ENCODE measurements around the gene KRTAP12-3. TPM values are rescaled to one million over a fixed set of nuclear protein-coding genes. Genes with fewer than 3 reads are reported as not detected.

The KRTAP12-3 gene
- total and polyA plus RNA-seq, 9 of the 15 experiments (the other 6 are each of a cell fraction or from before 2014, with no cell fraction given): not detected

- Histone ChIP-seq H3K4me1 (replicated peaks in 1 of 2; ENCODE audit: control insufficient read depth in 2 of 2, insufficient read depth in 2 of 2, low read length in 2 of 2) (peaks cover 0 to 6% of the 10 kb centered on the region in 2 experiments; a peak in 2 of 5 replicates), H3K27ac (ENCODE audit: extremely low read depth, low read depth, low read length) (no peak overlapping the region), H2AFZ (ENCODE audit: low read depth, low read length) (no peak overlapping the region), H3K79me2 (ENCODE audit: control insufficient read depth, insufficient read depth, low read length) (no peaks in the 10 kb centered on the region), H3K9me1 (ENCODE audit: control insufficient read depth, insufficient read depth, low read length) (no peaks in the 10 kb centered on the region), H4K20me1 (replicated peaks; ENCODE audit: control insufficient read depth, insufficient read depth, low read length) (0 out of 2 replicates have a peak, but pooled peaks cover 6% of the 10 kb centered on the region), H3K27me3 (ENCODE audit: control insufficient read depth in 2 of 2, insufficient read depth in 2 of 2, low read length in 2 of 2) (peaks cover 14 to 48% of the 10 kb centered on the region in 2 experiments), H3K4me2 (ENCODE audit: insufficient read depth, low read length) (no peak overlapping the region), H3K9ac (ENCODE audit: insufficient read depth in 1 of 2, low read depth in 2 of 2, low read length in 2 of 2) (no peak overlapping the region), H3K4me3 (no peak overlapping the region), H3K36me3 (ENCODE audit: control insufficient read depth, insufficient read depth, low read length) (no peaks in the 10 kb centered on the region), H3K9me3 (replicated peaks; ENCODE audit: control insufficient read depth, insufficient read depth, low read depth, low read length) (no peaks in the 10 kb centered on the region)
- ChIA-PET POLR2A (interaction anchor here (0.6 to 1.6 kb wide), 4 partner anchors 8 to 318 kb away, joined by 3 to 4 read pairs (median 4); no protein-coding TSS in a partner anchor), CTCF (ENCODE audit: low intra/inter-chr PET ratio) (no interaction called here)
- in situ Hi-C loops (cut with MboI) (no loop called here), intact Hi-C loops (cut with micrococcal nuclease) (no loop called here)
- peak in 1 of 4 experiments; percentile 27 for DNase-seq (ENCODE audit: extremely low read depth in 1 of 4, low spot score in 3 of 4)
- 0% methylated on average over 15 of the region's 15 CpGs for WGBS (ENCODE audit: insufficient coverage, low coverage, missing lambda C conversion rate)
- peak; percentile 35 for FAIRE-seq
- no TSS peak for BruUV-seq (replicated peaks)
- peak; percentile 69 for ATAC-seq
- TF ChIP-seq TFAM (CRISPR knock-in tag; conservative IDR thresholded peaks at IDR 0.05) (no peak), HNRNPK (IDR thresholded peaks at IDR 0.05; ENCODE audit: low read depth, low read length, poor library complexity, severe bottlenecking) (no peak), ETV1 (tag; conservative IDR thresholded peaks at IDR 0.05; ENCODE audit: low read depth) (0 out of 2 replicates have a peak, but pooled peaks have one; percentile 30), BACH1 (tag; IDR thresholded peaks at IDR 0.05) (peak; percentile 89), ETS2 (tag; IDR thresholded peaks at IDR 0.05; ENCODE audit: borderline replicate concordance, poor library complexity, severe bottlenecking) (no peak), MAFG (tag; conservative IDR thresholded peaks at IDR 0.05) (peak; percentile 94), ZHX1 (conservative IDR thresholded peaks at IDR 0.05; ENCODE audit: low read length) (no peak), MAFF (IDR thresholded peaks at IDR 0.05; ENCODE audit: low read length) (peak; percentile 62; the same call in 1 of the 2 replicates), RERE (CRISPR knock-in tag; IDR thresholded peaks at IDR 0.05; ENCODE audit: borderline replicate concordance) (no peak), DPF2 (IDR thresholded peaks at IDR 0.05) (peak; percentile 38; the same call in 1 of the 2 replicates), MAFK (IDR thresholded peaks at IDR 0.05; ENCODE audit: low read length) (peak; percentile 60; the same call in 1 of the 2 replicates), C11orf30 (IDR thresholded peaks at IDR 0.05; ENCODE audit: low read depth) (peak; percentile 94), ZNF436 (CRISPR knock-in tag; IDR thresholded peaks at IDR 0.05) (no peak), ZFP1 (CRISPR knock-in tag; IDR thresholded peaks at IDR 0.05) (no peak), ARID1B (IDR thresholded peaks at IDR 0.05) (no peak; the same call in 1 of the 2 replicates)
Observed at GRCh38 chr21:44682580-44683151, 24.9 kb downstream of the KRTAP12-3 start.
